ENCODE data around the gene CCNH. TPM values are rescaled to one million over a fixed set of nuclear protein-coding genes. Genes with fewer than 3 reads are reported as not detected.

The CCNH gene
- total and polyA plus RNA-seq, 11 donors, result 22.2 to 41.3 (median 27.9) TPM

DNA sequence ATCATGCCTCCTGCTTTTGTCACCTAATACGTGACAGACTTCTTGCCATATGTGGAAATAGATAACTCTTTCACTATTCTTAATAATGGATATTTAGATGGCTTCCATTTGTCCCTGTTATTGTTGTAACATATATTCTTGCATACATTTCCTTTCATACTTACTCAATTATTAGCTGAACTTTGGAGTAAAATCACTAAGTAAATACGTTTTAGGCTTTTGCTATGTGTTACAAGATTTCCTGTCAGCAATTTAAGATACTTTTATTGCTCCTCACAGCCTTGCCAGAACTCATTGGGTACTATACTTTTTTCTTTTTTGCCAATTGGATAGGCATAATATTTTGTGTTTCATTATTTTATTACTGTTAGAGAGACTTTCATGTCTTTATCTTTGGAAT, 26.9 kb downstream of the CCNH start:
- no peaks in the 10 kb centered on the region for H3K27me3 ChIP-seq
- H3K4me1 ChIP-seq, result peaks cover 0 to 13% (median 7%) of the 10 kb centered on the region in 12 donors
- H3K9me3 ChIP-seq, result no peaks in the 10 kb centered on the region
- DNase-seq (no peak), ATAC-seq (no peak)
- TF ChIP-seq, protein P1, sequence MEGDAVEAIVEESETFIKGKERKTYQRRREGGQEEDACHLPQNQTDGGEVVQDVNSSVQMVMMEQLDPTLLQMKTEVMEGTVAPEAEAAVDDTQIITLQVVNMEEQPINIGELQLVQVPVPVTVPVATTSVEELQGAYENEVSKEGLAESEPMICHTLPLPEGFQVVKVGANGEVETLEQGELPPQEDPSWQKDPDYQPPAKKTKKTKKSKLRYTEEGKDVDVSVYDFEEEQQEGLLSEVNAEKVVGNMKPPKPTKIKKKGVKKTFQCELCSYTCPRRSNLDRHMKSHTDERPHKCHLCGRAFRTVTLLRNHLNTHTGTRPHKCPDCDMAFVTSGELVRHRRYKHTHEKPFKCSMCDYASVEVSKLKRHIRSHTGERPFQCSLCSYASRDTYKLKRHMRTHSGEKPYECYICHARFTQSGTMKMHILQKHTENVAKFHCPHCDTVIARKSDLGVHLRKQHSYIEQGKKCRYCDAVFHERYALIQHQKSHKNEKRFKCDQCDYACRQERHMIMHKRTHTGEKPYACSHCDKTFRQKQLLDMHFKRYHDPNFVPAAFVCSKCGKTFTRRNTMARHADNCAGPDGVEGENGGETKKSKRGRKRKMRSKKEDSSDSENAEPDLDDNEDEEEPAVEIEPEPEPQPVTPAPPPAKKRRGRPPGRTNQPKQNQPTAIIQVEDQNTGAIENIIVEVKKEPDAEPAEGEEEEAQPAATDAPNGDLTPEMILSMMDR (IDR thresholded peaks at IDR 0.05), result no peak
- TF ChIP-seq POLR2A (IDR thresholded peaks at IDR 0.05), result no peak
- no peak overlapping the region for H3K4me3 ChIP-seq
- no peak overlapping the region for H3K27ac ChIP-seq
- intact Hi-C loops (cut with DNase I), result no loop called here
- H3K36me3 ChIP-seq, result peaks cover 0 to 100% (median 97%) of the 10 kb centered on the region in 9 donors
- 71 to 75% (median 74%) methylated on average over 2 of the region's 2 CpGs for WGBS, 4 donors

GRCh38 chr5:87383216-87383615, 29.5 kb downstream of the CCNH start:
- no peak for TF ChIP-seq POLR2A (IDR thresholded peaks at IDR 0.05)
- TF ChIP-seq, protein P1 (IDR thresholded peaks at IDR 0.05), result no peak
- DNase-seq (no peak), ATAC-seq (no peak)
- no peaks in the 10 kb centered on the region for H3K9me3 ChIP-seq
- H3K4me3 ChIP-seq, result no peak overlapping the region
- no peaks in the 10 kb centered on the region for H3K27me3 ChIP-seq
- 61 to 70% (median 62%) methylated on average over 1 of the region's 1 CpG for WGBS, 4 donors
- H3K27ac ChIP-seq, result no peak overlapping the region
- H3K4me1 ChIP-seq, result peaks cover 0 to 12% (median 3%) of the 10 kb centered on the region in 12 donors
- intact Hi-C loops (cut with DNase I), result no loop called here
- peaks cover 0 to 100% (median 97%) of the 10 kb centered on the region in 9 donors for H3K36me3 ChIP-seq

- Histone ChIP-seq H3K27me3 (no peaks in the 10 kb centered on the region), H3K4me1 (peaks cover 0 to 8% (median 0%) of the 10 kb centered on the region in 12 donors), H3K36me3 (peaks cover 0 to 100% (median 97%) of the 10 kb centered on the region in 9 donors), H3K9me3 (no peaks in the 10 kb centered on the region), H3K4me3 (no peak overlapping the region), H3K27ac (no peak overlapping the region)
- 98 to 100% (median 99%) methylated on average over 1 of the region's 1 CpG for WGBS, 4 donors
- no peak for DNase-seq
- TF ChIP-seq, protein P1 (IDR thresholded peaks at IDR 0.05), result no peak
- no peak for TF ChIP-seq POLR2A (IDR thresholded peaks at IDR 0.05)
- no peak for ATAC-seq
- intact Hi-C loops (cut with DNase I), result no loop called here
Measured at GRCh38 chr5:87382224-87382623, 30.5 kb downstream of the CCNH start.

DNA sequence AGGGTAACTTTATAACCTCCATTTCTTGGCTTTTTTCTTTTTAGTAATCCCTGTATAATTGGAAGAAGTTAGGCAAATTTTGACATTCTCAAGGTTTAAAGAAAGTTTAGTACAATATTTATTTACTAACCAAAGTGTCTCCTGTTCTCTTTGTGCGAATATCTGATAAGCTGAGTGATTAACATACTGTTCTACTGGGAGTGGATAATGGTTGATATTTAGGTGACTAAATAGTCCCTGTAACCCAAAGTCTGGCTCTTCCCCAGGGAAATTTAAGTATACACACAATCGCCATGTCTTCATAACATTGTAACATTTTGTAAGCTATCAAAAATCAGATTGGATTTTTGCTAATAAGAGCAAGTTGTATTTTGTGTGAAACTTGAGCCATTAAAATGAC, 40.0 kb downstream of the CCNH start:
- 55 to 70% (median 62%) methylated on average over 2 of the region's 2 CpGs for WGBS, 4 donors
- Histone ChIP-seq H3K9me3 (no peaks in the 10 kb centered on the region), H3K4me1 (peaks cover 0 to 19% (median 3%) of the 10 kb centered on the region in 12 donors), H3K36me3 (peaks cover 0 to 84% (median 72%) of the 10 kb centered on the region in 9 donors), H3K27me3 (no peaks in the 10 kb centered on the region), H3K27ac (peak overlapping the region in 1 of 12 donors; percentile 17), H3K4me3 (no peak overlapping the region)
- no peak for TF ChIP-seq POLR2A (IDR thresholded peaks at IDR 0.05)
- TF ChIP-seq, protein P1 (IDR thresholded peaks at IDR 0.05), result no peak
- no peak for ATAC-seq
- intact Hi-C loops (cut with DNase I), result no loop called here
- no peak for DNase-seq
